GM12864 (cell line): Measurements from ENCODE around the gene STX1B.

Source experiments
- DNase-seq: peaks from one replicate; pipeline ENCODE4 v3.0.0-alpha.2; 2011; ENCODE audit warnings: low read depth
- H3K4me3 ChIP-seq: 2 replicates; pipeline ENCODE4 v1.5.1; 2011; ENCODE audit warnings: mild to moderate bottlenecking, low read depth, low read length, control low read depth
- TF ChIP-seq, protein P1 (sequence below): IDR thresholded peaks from 2 replicates; pipeline ENCODE4 v1.5.1; 2011; ENCODE audit warnings: low read depth, mild to moderate bottlenecking, moderate library complexity, low read length, control low read depth, inconsistent platforms; ENCODE audit errors: missing control alignments

The STX1B gene

DNA sequence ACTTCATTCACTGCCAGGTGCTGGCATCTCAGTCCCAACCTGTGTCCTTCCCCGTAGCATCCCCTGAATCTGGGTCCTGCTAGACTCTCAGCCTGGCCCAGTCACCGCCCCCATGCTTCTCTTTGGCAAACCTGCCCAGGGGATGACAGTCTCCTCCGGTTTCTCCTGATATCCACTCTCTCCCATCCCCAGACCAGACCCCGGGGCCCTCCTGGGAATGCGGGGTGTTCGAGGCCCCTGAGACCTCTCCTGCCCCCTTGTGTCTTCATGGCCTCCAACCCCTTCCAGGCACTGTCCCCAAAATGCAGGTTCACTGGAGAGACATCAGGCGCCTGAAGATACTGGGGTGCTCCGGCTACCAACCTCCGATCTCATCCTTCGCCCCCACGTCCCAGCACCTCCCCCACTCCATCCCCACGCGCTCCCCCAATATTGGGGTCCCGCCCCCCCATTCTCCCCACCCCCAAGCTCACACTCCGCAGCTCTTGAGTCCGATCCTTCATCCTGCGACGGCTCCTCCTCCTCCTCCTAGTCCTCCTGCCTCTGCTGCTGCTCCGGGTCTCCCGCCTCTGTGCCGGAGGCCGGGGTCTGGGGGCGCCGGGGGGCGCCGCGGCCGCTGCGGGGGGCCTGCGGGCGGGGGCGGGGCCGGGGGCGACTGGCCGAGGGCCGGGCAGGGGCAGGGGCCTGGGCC lies 399 bp downstream of the STX1B start:
- no peak overlapping the region for H3K4me3 ChIP-seq
- TF ChIP-seq, protein P1, sequence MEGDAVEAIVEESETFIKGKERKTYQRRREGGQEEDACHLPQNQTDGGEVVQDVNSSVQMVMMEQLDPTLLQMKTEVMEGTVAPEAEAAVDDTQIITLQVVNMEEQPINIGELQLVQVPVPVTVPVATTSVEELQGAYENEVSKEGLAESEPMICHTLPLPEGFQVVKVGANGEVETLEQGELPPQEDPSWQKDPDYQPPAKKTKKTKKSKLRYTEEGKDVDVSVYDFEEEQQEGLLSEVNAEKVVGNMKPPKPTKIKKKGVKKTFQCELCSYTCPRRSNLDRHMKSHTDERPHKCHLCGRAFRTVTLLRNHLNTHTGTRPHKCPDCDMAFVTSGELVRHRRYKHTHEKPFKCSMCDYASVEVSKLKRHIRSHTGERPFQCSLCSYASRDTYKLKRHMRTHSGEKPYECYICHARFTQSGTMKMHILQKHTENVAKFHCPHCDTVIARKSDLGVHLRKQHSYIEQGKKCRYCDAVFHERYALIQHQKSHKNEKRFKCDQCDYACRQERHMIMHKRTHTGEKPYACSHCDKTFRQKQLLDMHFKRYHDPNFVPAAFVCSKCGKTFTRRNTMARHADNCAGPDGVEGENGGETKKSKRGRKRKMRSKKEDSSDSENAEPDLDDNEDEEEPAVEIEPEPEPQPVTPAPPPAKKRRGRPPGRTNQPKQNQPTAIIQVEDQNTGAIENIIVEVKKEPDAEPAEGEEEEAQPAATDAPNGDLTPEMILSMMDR: no peak
- no peak for DNase-seq

DNA sequence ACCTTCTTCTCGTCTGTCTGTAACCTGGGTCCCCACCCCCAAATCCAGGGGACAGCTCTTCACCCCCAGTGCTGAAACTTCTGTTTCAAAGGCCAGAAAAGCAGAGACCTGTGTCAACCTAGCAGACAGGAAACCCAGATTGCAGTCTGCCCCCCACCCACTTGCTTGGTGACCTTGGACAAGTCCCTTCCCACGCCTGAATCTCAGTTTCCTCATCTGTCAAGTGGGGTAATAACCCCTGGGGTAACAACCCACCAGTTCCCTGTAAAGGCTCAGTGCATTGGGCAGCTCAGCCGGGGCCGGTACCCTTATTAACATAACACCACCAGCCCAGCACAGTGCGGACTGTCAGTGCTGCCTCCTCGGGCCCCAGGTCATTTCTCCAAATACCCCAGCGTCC lies 1.3 kb downstream of the STX1B start:
- no peak overlapping the region for H3K4me3 ChIP-seq
- TF ChIP-seq, protein P1: no peak
- DNase-seq: no peak

DNA sequence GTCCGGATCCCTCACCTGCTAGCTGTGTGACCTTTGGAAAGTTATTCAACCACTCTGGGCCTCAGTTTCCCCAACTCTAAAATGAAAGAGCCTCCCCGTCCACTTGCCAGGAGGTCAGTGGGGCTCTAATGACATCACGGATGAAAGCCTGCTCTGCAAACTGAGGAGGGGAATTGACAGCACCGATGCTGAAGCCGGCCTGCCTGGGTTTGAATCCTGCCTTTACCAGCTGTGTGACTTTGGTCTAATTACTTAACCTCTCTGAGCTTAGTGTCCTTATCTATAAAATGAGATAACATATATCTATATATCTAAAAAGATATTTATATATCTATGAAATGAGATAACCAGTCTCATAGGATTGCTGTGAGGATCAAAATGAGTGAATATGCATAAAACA lies 1.9 kb downstream of the STX1B start:
- TF ChIP-seq, protein P1: no peak
- DNase-seq: no peak
- no peak overlapping the region for H3K4me3 ChIP-seq

DNA sequence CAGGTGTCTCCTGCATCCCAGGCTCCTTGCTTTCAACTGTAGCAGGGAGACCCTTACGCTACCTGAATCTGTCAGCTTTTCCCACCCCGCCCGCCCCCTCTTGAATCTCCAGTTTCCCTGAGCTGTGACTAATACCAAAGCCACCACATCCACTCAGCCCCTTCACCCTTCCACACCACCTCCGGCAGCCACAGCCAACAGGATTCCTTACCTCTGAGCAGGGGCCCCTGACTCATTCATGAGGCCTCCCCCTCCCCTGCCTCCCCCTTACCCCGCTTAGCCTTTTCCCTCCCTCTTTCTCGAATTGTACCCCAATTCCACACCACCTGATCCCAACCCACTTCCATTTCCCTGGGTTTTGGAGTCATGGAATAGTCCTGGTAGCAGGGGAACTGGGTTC lies 2.3 kb downstream of the STX1B start:
- TF ChIP-seq, protein P1: no peak
- H3K4me3 ChIP-seq: no peak overlapping the region
- no peak for DNase-seq

DNA sequence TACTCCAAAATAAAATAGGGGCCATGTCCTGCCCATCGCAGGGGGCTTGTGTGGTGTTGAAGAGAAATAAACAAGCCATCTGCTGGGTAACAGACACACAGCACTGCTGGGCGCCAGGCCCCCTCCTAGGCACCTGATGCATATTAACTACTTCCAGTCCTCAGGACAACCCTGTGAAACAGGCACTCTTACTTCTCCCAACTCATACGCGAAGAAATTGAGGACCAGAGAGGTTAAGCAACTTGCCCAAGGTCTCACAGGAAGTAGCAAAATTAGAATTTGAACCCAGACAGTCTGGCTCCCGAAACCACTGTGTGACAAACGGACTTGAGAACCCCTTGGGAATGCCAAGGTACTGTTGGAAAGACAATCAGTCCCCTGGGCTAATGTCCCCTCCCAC lies 2.8 kb downstream of the STX1B start:
- H3K4me3 ChIP-seq: no peak overlapping the region
- DNase-seq: no peak
- TF ChIP-seq, protein P1: no peak

DNA sequence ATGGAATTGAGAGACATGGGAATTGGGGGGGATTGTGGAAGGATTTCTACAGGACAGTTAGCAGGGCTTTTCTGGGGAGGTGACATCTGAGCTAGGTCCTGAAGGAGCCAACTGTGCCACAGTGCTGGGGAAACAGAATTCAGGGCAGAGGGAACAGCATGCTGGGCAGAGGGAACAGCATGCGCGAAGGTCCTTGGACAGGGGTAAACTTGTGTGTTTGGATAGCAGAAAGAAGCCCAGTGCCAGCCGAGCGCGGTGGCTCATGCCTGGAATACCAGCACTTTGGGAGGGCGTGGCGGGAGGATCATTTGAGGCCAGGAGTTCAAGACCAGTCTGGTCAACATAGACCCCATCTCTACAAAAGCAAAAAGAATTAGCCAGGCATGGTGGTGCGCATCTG lies 3.8 kb downstream of the STX1B start:
- TF ChIP-seq, protein P1: no peak
- H3K4me3 ChIP-seq: no peak overlapping the region
- no peak for DNase-seq

DNA sequence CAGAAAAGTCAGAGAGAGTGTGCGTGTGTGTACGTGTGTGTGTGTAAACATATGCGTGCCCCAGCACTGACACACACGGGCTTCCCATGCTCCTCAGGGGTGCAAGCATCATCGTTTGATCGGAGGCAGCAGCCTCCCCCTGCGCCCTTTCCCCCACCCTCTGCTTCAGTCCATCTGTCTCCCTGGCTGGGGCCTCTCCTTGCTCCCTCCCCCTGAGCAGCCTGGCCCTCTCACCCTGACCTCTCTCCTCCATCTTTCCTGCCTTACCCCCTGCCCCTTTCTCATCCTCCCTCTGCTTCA lies 4.4 kb downstream of the STX1B start:
- no peak for DNase-seq
- TF ChIP-seq, protein P1: no peak
- no peak overlapping the region for H3K4me3 ChIP-seq
